ENCODE results near the gene BCAT1. TPM values are rescaled to one million over a fixed set of nuclear protein-coding genes. Genes with fewer than 3 reads are reported as not detected.

BCAT1 gene
- total RNA-seq, 6 experiments from 2014 or later, result 0.86 to 6.0 (median 2.7) TPM

- 90% methylated on average over 3 of the region's 3 CpGs for WGBS (ENCODE audit: insufficient coverage, low coverage, low lambda C conversion rate, missing lambda C conversion rate)
- intact Hi-C loops (cut with DNase I), result no loop called here
- ATAC-seq, result no peak
Measured at GRCh38 chr12:24955389-24955788, 6.5 kb upstream of the BCAT1 start.

GRCh38 chr12:24954261-24954660 is 5.4 kb upstream of the BCAT1 start:
- ATAC-seq, result no peak
- intact Hi-C loops (cut with DNase I), result no loop called here

More at GRCh38 chr12:24955389-24955788, 6.5 kb upstream of the BCAT1 start:
- no peaks in the 10 kb centered on the region for H3K9me3 ChIP-seq
- H3K4me3 ChIP-seq, result no peak overlapping the region
- no peaks in the 10 kb centered on the region for H3K4me1 ChIP-seq
- no peak overlapping the region for H3K27ac ChIP-seq
- no peaks in the 10 kb centered on the region for H3K27me3 ChIP-seq
- TF ChIP-seq CTCF (IDR thresholded peaks at IDR 0.05) (no peak), POLR2A (IDR thresholded peaks at IDR 0.05) (no peak)
- H3K36me3 ChIP-seq, result no peaks in the 10 kb centered on the region
- no peak for DNase-seq

GRCh38 chr12:24952389-24952788 is 3.5 kb upstream of the BCAT1 start:
- no peak for DNase-seq

More at GRCh38 chr12:24954261-24954660, 5.4 kb upstream of the BCAT1 start:
- no peaks in the 10 kb centered on the region for H3K9me3 ChIP-seq
- H3K4me3 ChIP-seq, result no peak overlapping the region
- 50% methylated on average over 3 of the region's 3 CpGs for WGBS (ENCODE audit: insufficient coverage, low coverage, low lambda C conversion rate, missing lambda C conversion rate)
- TF ChIP-seq POLR2A (IDR thresholded peaks at IDR 0.05) (no peak), CTCF (IDR thresholded peaks at IDR 0.05) (no peak)
- H3K27me3 ChIP-seq, result no peaks in the 10 kb centered on the region
- H3K4me1 ChIP-seq, result no peaks in the 10 kb centered on the region
- H3K36me3 ChIP-seq, result no peaks in the 10 kb centered on the region
- no peak overlapping the region for H3K27ac ChIP-seq
- DNase-seq, result no peak

GRCh38 chr12:24950231-24950834 is 1.4 kb upstream of the BCAT1 start:
- intact Hi-C loops (cut with DNase I), result no loop called here
- H3K4me3 ChIP-seq, result no peak overlapping the region
- H3K27me3 ChIP-seq, result no peaks in the 10 kb centered on the region
- DNase-seq, result no peak
- ATAC-seq, result peak in 1 of 4 donors; percentile 14
- 78% methylated on average over 3 of the region's 3 CpGs for WGBS (ENCODE audit: insufficient coverage, low coverage, low lambda C conversion rate, missing lambda C conversion rate)
- H3K4me1 ChIP-seq, result no peaks in the 10 kb centered on the region
- TF ChIP-seq CTCF (IDR thresholded peaks at IDR 0.05) (no peak), POLR2A (IDR thresholded peaks at IDR 0.05) (no peak)
- no peak overlapping the region for H3K27ac ChIP-seq
- no peaks in the 10 kb centered on the region for H3K36me3 ChIP-seq
- no peaks in the 10 kb centered on the region for H3K9me3 ChIP-seq

More at GRCh38 chr12:24952389-24952788, 3.5 kb upstream of the BCAT1 start:
- intact Hi-C loops (cut with DNase I), result no loop called here
- Histone ChIP-seq H3K36me3 (no peaks in the 10 kb centered on the region), H3K27me3 (no peaks in the 10 kb centered on the region), H3K4me1 (no peaks in the 10 kb centered on the region), H3K4me3 (no peak overlapping the region), H3K27ac (no peak overlapping the region), H3K9me3 (no peaks in the 10 kb centered on the region)
- no peak for TF ChIP-seq POLR2A (IDR thresholded peaks at IDR 0.05)
- WGBS (ENCODE audit: insufficient coverage, low coverage, low lambda C conversion rate, missing lambda C conversion rate), result 69% methylated on average over 1 of the region's 1 CpG
- ATAC-seq, result no peak

GRCh38 chr12:24948420-24948756 is 513 bp downstream of the BCAT1 start:
- Histone ChIP-seq H3K9me3 (no peaks in the 10 kb centered on the region), H3K36me3 (no peaks in the 10 kb centered on the region), H3K4me1 (no peaks in the 10 kb centered on the region), H3K4me3 (peak overlapping the region; percentile 41 to 46 (median 46)), H3K27ac (no peak overlapping the region), H3K27me3 (no peaks in the 10 kb centered on the region)
- intact Hi-C loops (cut with DNase I), result no loop called here
- no peak for TF ChIP-seq CTCF (IDR thresholded peaks at IDR 0.05)
- TF ChIP-seq POLR2A (IDR thresholded peaks at IDR 0.05), result no peak
- no peak for DNase-seq
- 2% methylated on average over 14 of the region's 14 CpGs for WGBS (ENCODE audit: insufficient coverage, low coverage, low lambda C conversion rate, missing lambda C conversion rate)
- ATAC-seq, result peak; percentile 46 to 59 (median 50)
